ENCODE data around the gene AIPL1.

The AIPL1 gene

GRCh38 chr17:6413065-6413464 lies 21.9 kb downstream of the AIPL1 start:
- DNase-seq: no peak

GRCh38 chr17:6408735-6409134 lies 26.2 kb downstream of the AIPL1 start:
- DNase-seq: no peak

GRCh38 chr17:6408276-6408675 lies 26.6 kb downstream of the AIPL1 start:
- DNase-seq: no peak

- DNase-seq: no peak
These were observed 32.7 kb downstream of the AIPL1 start for GRCh38 chr17:6402258-6402657.

- DNase-seq: no peak
These were observed 36.0 kb downstream of the AIPL1 start for GRCh38 chr17:6398955-6399354.

GRCh38 chr17:6394055-6394606 lies 40.8 kb downstream of the AIPL1 start:
- no peak for DNase-seq

- DNase-seq: no peak
These were observed 41.5 kb downstream of the AIPL1 start for GRCh38 chr17:6393351-6393952.

GRCh38 chr17:6392609-6393350 lies 42.1 kb downstream of the AIPL1 start:
- no peak for DNase-seq

GRCh38 chr17:6388416-6388815 lies 46.5 kb downstream of the AIPL1 start:
- no peak for DNase-seq

GRCh38 chr17:6387858-6388257 lies 47.1 kb downstream of the AIPL1 start:
- no peak for DNase-seq

GRCh38 chr17:6387442-6387841 lies 47.5 kb downstream of the AIPL1 start:
- no peak for DNase-seq

GRCh38 chr17:6386041-6386630 lies 48.8 kb downstream of the AIPL1 start:
- DNase-seq: peak; percentile 6

GRCh38 chr17:6384481-6384880 lies 50.4 kb downstream of the AIPL1 start:
- no peak for DNase-seq

- DNase-seq: no peak
These were observed 53.1 kb downstream of the AIPL1 start for GRCh38 chr17:6381526-6382465.

- no peak for DNase-seq
These were observed 53.9 kb downstream of the AIPL1 start for GRCh38 chr17:6380915-6381438.

GRCh38 chr17:6377906-6378305 lies 57.0 kb downstream of the AIPL1 start:
- DNase-seq: no peak

- DNase-seq: no peak
These were observed 58.0 kb downstream of the AIPL1 start for GRCh38 chr17:6376931-6377361.

- DNase-seq: peak; percentile 83
These were observed 60.1 kb downstream of the AIPL1 start for GRCh38 chr17:6374761-6375312.

- DNase-seq: peak; percentile 3
These were observed 60.6 kb downstream of the AIPL1 start for GRCh38 chr17:6374271-6374691.
